ENCODE data around the gene CCNF.
A peak's percentile ranks its signal among the peaks of the same experiment; 100 is the strongest.

Gene CCNF

DNA sequence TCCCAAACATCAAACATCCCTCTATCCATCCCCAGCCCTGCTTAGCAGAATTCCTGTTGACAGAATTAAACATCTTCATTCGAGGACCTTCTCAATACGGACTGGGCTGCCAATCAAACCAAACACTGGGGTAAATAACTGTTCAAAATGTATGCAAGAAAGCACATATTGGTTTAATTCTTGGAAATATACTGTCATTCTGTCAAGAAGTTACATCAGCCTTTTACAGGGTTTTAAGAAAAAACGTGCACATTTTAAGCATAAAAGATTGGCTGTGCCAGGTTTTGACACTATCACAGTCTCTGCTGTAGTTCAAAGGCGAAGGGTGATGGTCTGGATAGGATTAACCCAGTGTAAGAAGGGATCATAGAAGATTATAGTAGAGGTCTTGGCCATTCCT is 25.1 kb upstream of the CCNF start:
- Histone ChIP-seq H3K9me3 (ENCODE audit: control insufficient read depth, low read depth, low read length) (no peaks in the 10 kb centered on the region), H3K36me3 (ENCODE audit: control insufficient read depth, low read depth, low read length) (no peaks in the 10 kb centered on the region), H3K9ac (ENCODE audit: low read length) (no peak overlapping the region), H3K27me3 (ENCODE audit: control insufficient read depth, insufficient read depth, low read length) (no peaks in the 10 kb centered on the region), H3K4me3 (ENCODE audit: low read length) (no peak overlapping the region), H3K4me1 (ENCODE audit: control insufficient read depth, low read depth, low read length) (no peaks in the 10 kb centered on the region), H3K27ac (ENCODE audit: low read length) (no peak overlapping the region)

DNA sequence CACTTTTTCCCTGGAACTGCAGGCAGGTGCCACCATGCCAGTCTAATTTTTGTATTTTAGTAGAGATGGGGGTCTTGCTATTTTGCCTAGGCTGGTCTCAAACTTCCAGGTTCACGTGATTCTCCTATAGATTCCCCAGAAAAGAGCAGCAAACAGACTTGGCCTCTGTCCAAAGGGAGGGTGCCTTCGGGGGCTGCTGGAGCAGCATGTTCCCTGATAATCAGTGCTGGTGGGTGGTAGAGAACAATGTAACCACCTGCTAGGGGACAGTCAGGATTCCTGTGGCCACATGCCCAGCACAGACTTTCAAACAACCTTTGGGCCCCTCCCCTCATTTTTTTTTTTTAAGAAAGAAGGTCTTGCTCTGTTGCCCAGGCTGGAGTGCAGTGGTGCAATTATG is 14.2 kb upstream of the CCNF start:
- no peaks in the 10 kb centered on the region for H3K9me3 ChIP-seq (ENCODE audit: control insufficient read depth, low read depth, low read length)
- H3K4me1 ChIP-seq (ENCODE audit: control insufficient read depth, low read depth, low read length): no peaks in the 10 kb centered on the region
- no peak overlapping the region for H3K9ac ChIP-seq (ENCODE audit: low read length)
- H3K27me3 ChIP-seq (ENCODE audit: control insufficient read depth, insufficient read depth, low read length): no peaks in the 10 kb centered on the region
- no peak overlapping the region for H3K4me3 ChIP-seq (ENCODE audit: low read length)
- H3K36me3 ChIP-seq (ENCODE audit: control insufficient read depth, low read depth, low read length): no peaks in the 10 kb centered on the region
- H3K27ac ChIP-seq (ENCODE audit: low read length): no peak overlapping the region

DNA sequence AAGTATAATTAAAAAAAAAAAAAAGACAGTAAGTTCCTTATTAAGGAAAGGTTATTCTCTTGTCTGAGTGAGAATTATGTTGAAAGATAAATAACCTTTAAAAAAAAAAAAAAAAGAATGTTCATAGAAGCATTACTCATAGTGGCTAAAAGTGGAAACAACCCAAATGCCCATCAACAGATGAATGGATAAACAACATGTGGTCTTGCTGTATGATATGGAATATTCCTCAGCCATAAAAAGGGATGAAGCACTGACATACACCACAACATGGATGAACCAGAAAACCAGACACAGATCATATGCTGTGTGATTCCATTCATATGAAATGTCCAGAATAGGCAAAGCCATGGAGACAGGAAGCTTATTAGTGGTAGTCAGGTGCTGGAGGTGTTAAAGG is 9.2 kb upstream of the CCNF start:
- Histone ChIP-seq H3K9me3 (ENCODE audit: control insufficient read depth, low read depth, low read length) (no peaks in the 10 kb centered on the region), H3K27me3 (ENCODE audit: control insufficient read depth, insufficient read depth, low read length) (no peaks in the 10 kb centered on the region), H3K27ac (ENCODE audit: low read length) (no peak overlapping the region), H3K4me1 (ENCODE audit: control insufficient read depth, low read depth, low read length) (no peaks in the 10 kb centered on the region), H3K9ac (ENCODE audit: low read length) (no peak overlapping the region), H3K4me3 (ENCODE audit: low read length) (no peak overlapping the region), H3K36me3 (ENCODE audit: control insufficient read depth, low read depth, low read length) (no peaks in the 10 kb centered on the region)

DNA sequence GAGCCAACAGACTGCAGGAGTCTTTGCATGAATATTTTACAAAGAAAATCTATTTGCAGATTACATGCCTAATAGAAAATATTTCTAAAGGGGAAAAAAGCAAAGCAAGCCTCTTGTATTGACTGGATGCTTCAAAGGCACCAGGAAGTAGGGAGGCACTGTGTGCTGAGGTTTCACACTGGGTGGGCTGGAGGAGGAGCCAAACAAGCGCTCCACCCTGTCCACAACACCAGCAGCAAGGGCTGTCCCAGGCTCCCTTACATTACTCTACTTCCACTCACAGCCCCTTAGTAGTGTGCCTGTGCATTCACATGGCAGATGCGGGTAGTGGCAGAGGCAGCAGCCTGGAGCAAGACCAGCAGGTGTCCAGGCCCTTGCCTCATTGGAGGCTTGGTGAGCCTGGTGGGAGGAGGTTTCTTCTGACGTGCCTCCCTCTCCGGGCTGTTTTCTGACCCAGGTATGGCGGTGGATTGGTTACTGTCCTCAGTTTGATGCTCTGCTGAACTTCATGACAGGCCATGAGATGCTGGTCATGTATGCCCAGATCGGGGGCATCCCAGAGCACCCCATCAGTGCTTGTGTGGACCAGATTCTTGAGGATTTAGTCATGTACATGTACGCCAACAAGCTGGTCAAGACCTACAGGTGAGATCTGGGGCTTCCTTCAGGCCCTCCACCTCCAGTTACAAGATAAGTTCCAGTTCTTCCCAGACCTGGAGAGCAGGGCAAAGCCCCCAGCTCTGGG is 7.0 kb upstream of the CCNF start:
- H3K27ac ChIP-seq (ENCODE audit: low read length): no peak overlapping the region

DNA sequence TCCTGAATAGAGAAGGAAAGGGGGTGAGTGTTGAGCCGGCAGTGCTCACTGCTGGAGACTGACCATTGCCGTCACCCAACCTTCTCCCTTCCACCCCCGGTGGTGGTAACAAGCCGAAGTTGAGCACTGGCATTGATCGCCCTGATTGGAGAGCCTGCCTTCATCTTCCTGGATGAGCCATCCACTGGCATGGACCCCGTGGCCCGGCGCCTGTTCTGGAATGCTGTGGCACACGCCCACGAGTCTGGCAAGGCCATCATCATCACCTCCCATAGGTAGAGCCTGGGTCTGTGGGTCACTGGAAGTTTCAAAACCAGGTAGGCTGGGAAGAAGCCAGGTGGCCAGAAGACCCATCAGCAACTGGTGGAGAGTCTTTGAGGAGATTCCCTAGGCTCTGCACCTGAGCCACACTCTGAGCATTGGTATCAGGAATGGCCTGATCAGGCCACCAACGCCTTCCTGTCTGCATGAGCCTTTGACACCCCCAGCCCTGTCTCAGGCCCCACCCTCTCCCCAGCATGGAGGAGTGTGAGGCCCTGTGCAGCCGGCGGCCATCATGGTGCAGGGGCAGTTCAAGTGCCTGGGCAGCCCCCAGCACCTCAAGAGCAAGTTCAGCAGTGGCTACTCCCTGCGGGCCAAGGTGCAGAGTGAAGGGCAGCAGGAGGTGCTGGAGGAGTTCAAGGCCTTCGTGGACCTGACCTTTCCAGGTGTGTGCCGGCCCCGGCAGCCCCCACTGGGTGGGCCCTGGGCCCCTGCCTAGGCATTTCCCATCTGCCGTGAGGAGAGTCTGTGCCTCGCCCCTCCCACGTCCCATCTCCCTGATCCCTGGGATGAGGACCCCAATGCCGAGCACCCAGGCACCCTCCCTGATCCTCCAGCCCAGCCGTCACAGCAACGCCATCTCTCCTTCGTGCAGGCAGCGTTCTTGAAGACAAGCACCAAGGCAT is 4.9 kb upstream of the CCNF start:
- H3K4me3 ChIP-seq (ENCODE audit: low read length): no peak overlapping the region
- H3K9ac ChIP-seq (ENCODE audit: low read length): no peak overlapping the region
- H3K9me3 ChIP-seq (ENCODE audit: control insufficient read depth, low read depth, low read length): no peaks in the 10 kb centered on the region

More for the DNA sequence above, 7.0 kb upstream of the CCNF start:
- Histone ChIP-seq H3K4me1 (ENCODE audit: control insufficient read depth, low read depth, low read length) (no peaks in the 10 kb centered on the region), H3K9ac (ENCODE audit: low read length) (no peak overlapping the region), H3K9me3 (ENCODE audit: control insufficient read depth, low read depth, low read length) (no peaks in the 10 kb centered on the region), H3K27me3 (ENCODE audit: control insufficient read depth, insufficient read depth, low read length) (peaks cover under 1% of the 10 kb centered on the region), H3K36me3 (ENCODE audit: control insufficient read depth, low read depth, low read length) (no peaks in the 10 kb centered on the region), H3K4me3 (ENCODE audit: low read length) (no peak overlapping the region)

DNA sequence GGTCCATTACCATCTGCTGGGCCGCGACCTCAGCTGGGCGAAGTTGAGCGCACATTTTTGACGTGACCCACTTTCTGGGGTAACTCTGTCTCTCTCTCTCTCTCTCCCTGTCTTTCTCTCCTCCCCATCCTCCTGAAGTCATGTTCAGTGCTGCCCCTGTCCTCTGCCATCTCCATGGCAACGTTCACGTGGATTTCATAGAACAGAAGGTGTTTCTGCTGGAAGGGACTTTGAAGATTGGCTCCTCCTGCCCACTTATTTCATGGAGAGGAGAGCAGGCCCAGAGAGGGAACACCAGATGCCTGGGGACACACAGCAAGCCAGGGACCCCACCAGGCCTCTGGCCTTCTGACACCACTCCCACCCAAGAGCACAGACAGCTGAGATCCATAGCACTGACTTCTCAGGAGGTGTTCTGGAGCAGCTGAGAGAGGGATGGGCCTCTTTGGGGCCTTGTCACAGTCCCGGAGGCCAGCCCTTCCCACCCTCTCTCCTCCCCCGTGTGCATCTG is 4.2 kb upstream of the CCNF start:
- Histone ChIP-seq H3K27me3 (ENCODE audit: control insufficient read depth, insufficient read depth, low read length) (peaks cover 11% of the 10 kb centered on the region), H3K36me3 (ENCODE audit: control insufficient read depth, low read depth, low read length) (no peaks in the 10 kb centered on the region), H3K4me3 (ENCODE audit: low read length) (no peak overlapping the region), H3K4me1 (ENCODE audit: control insufficient read depth, low read depth, low read length) (peaks cover under 1% of the 10 kb centered on the region), H3K9ac (ENCODE audit: low read length) (no peak overlapping the region), H3K27ac (ENCODE audit: low read length) (no peak overlapping the region), H3K9me3 (ENCODE audit: control insufficient read depth, low read depth, low read length) (no peaks in the 10 kb centered on the region)

More for the DNA sequence above, 4.9 kb upstream of the CCNF start:
- Histone ChIP-seq H3K36me3 (ENCODE audit: control insufficient read depth, low read depth, low read length) (no peaks in the 10 kb centered on the region), H3K27me3 (ENCODE audit: control insufficient read depth, insufficient read depth, low read length) (peaks cover 11% of the 10 kb centered on the region), H3K4me1 (ENCODE audit: control insufficient read depth, low read depth, low read length) (no peaks in the 10 kb centered on the region), H3K27ac (ENCODE audit: low read length) (no peak overlapping the region)

DNA sequence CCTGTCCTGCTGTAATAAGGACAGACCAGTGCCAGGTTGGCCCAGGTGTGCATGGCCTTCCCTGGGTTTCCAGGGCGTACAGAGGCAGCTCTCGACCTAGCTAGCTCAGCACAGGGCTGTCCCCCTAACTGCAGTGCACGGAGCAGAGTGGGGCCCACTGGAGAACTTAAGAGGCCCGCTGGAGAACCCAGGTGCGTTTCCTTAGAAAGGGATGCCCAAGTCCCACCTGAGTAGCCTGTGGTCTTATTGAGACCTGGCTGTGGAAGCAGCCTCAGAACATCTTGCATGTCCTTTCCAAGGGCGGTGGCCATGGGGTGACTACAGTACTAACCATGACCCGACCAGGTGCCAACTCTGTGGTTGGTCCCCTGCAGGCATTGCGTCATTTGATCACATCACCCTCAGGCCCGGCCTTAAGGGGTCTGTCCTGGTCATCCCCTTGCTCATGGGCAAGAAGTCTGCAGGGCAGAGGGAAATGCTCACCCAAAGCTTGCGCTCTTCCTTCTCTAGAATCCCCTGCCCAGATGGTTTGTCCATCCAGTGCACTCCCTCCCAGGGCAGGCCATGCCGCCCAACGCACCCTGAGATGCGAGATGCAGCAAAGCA is 3.3 kb upstream of the CCNF start:
- H3K27ac ChIP-seq (ENCODE audit: low read length): no peak overlapping the region
- H3K9ac ChIP-seq (ENCODE audit: low read length): no peak overlapping the region

DNA sequence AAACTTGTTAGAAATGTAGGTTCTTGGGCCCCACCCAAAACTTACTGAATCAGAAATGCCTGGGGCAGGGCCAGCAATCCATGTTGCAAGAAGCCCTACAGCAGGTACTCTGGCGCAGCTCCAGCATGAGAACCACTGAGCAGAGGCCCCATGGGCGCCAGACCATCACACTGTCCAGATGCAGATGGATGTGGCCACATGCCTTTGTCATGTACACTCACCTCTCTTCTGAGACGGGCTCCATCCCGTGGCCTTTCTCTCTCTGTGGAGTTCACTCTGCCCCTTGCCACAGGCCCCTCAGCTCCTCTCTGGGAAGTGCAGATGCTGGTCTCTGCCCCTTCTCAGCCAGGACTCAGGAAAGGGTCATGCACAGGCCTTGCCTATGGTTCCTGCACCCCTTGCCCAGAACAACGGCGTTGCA is 2.3 kb upstream of the CCNF start:
- Histone ChIP-seq H3K4me1 (ENCODE audit: control insufficient read depth, low read depth, low read length) (peaks cover 8% of the 10 kb centered on the region), H3K27ac (ENCODE audit: low read length) (no peak overlapping the region), H3K9me3 (ENCODE audit: control insufficient read depth, low read depth, low read length) (no peaks in the 10 kb centered on the region), H3K36me3 (ENCODE audit: control insufficient read depth, low read depth, low read length) (peaks cover 8% of the 10 kb centered on the region), H3K9ac (ENCODE audit: low read length) (no peak overlapping the region), H3K4me3 (ENCODE audit: low read length) (no peak overlapping the region), H3K27me3 (ENCODE audit: control insufficient read depth, insufficient read depth, low read length) (peaks cover 11% of the 10 kb centered on the region)

More for the DNA sequence above, 3.3 kb upstream of the CCNF start:
- H3K4me1 ChIP-seq (ENCODE audit: control insufficient read depth, low read depth, low read length): peaks cover 8% of the 10 kb centered on the region
- H3K36me3 ChIP-seq (ENCODE audit: control insufficient read depth, low read depth, low read length): peaks cover 4% of the 10 kb centered on the region
- H3K27me3 ChIP-seq (ENCODE audit: control insufficient read depth, insufficient read depth, low read length): peaks cover 11% of the 10 kb centered on the region
- no peaks in the 10 kb centered on the region for H3K9me3 ChIP-seq (ENCODE audit: control insufficient read depth, low read depth, low read length)
- H3K4me3 ChIP-seq (ENCODE audit: low read length): no peak overlapping the region

DNA sequence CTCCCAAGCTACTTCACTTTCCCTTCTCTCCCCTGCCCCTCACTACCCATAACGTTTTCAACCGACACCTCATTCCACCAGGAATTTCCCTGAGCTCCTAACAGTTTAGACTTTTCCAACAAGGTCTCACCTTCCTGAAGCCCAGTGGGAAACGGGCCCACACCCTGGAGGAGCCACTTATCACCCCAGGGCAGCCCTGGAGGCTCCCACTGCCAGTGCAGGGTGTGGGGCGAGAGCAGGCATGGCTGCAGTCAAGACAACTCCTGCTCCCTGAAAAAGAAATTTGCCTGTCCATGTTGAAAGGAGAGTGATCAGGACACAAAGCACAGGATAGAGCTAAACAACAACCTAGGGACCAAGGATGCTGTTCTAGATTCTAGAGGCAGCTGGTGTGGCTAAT is 1.7 kb upstream of the CCNF start:
- H3K4me3 ChIP-seq (ENCODE audit: low read length): no peak overlapping the region
- no peaks in the 10 kb centered on the region for H3K9me3 ChIP-seq (ENCODE audit: control insufficient read depth, low read depth, low read length)
- H3K27ac ChIP-seq (ENCODE audit: low read length): no peak overlapping the region
- peaks cover 11% of the 10 kb centered on the region for H3K27me3 ChIP-seq (ENCODE audit: control insufficient read depth, insufficient read depth, low read length)
- peaks cover 14% of the 10 kb centered on the region for H3K36me3 ChIP-seq (ENCODE audit: control insufficient read depth, low read depth, low read length)
- H3K4me1 ChIP-seq (ENCODE audit: control insufficient read depth, low read depth, low read length): peaks cover 8% of the 10 kb centered on the region
- H3K9ac ChIP-seq (ENCODE audit: low read length): no peak overlapping the region

DNA sequence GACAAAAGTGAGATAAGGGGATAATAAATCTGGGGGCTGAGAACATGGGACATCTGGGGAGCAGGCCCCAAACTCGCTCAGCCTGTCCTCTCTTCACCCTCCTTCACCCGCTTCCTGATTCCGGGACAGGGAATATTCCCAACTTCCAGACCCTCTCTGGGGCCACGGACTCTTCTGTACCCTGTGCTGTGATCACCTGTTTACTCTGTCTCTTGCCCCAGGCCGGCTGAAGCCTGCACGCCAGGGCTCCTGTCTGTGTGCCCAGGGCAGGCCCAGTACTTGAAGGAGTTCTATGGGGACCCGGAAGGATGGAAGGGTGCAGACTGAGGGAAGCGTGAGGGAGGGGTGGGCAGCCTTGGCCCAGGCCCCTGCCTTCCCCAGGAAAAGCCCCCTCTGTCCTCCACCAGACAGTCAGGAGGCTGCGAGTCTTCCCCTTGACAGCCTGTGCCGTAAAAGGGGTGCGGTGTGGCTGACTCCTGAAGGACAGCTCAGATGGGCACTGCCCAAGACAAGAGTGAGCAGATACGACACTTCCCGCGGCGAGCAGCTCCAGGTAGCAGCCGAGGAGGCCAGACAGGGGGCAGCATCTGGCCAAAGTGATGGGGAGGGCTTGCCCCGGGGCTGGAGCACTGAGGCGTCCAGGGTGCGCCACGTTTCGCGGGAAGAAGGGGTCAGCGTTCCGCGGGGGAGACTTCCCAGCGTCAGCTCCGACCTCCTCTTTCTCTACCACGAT is 1.0 kb upstream of the CCNF start:
- Histone ChIP-seq H3K9me3 (ENCODE audit: control insufficient read depth, low read depth, low read length) (no peaks in the 10 kb centered on the region), H3K27ac (ENCODE audit: low read length) (no peak overlapping the region), H3K27me3 (ENCODE audit: control insufficient read depth, insufficient read depth, low read length) (peaks cover 11% of the 10 kb centered on the region), H3K4me1 (ENCODE audit: control insufficient read depth, low read depth, low read length) (peaks cover 8% of the 10 kb centered on the region), H3K4me3 (ENCODE audit: low read length) (peak overlapping the region; percentile 60), H3K9ac (ENCODE audit: low read length) (peak overlapping the region; percentile 70), H3K36me3 (ENCODE audit: control insufficient read depth, low read depth, low read length) (peaks cover 21% of the 10 kb centered on the region)

DNA sequence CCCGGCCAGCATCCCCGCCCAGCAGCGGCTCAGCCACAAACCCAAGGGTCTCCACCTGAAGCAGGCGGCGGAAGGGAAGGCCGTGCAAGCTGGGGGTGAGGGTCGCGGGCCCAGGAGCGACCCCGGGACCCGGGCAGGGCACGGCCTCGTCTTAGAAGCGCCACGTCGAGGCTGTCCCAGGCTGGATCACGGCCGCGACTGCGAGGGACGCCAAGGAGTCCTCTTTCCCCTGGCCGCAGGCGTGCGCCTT is 538 bp upstream of the CCNF start:
- no peak overlapping the region for H3K27ac ChIP-seq (ENCODE audit: low read length)
- H3K27me3 ChIP-seq (ENCODE audit: control insufficient read depth, insufficient read depth, low read length): peaks cover 11% of the 10 kb centered on the region
- peak overlapping the region; percentile 70 for H3K9ac ChIP-seq (ENCODE audit: low read length)
- H3K4me3 ChIP-seq (ENCODE audit: low read length): peak overlapping the region; percentile 60
- H3K9me3 ChIP-seq (ENCODE audit: control insufficient read depth, low read depth, low read length): no peaks in the 10 kb centered on the region
- H3K36me3 ChIP-seq (ENCODE audit: control insufficient read depth, low read depth, low read length): peaks cover 25% of the 10 kb centered on the region
- H3K4me1 ChIP-seq (ENCODE audit: control insufficient read depth, low read depth, low read length): peaks cover 8% of the 10 kb centered on the region

All from iPS-18a (cell line).